ENCODE data around the gene PCBP4. TPM values are rescaled to one million over a fixed set of nuclear protein-coding genes. Genes with fewer than 3 reads are reported as not detected.

Gene PCBP4
- polyA plus RNA-seq, 4 donors = 51.1 to 83.6 (median 70.1) TPM

DNA sequence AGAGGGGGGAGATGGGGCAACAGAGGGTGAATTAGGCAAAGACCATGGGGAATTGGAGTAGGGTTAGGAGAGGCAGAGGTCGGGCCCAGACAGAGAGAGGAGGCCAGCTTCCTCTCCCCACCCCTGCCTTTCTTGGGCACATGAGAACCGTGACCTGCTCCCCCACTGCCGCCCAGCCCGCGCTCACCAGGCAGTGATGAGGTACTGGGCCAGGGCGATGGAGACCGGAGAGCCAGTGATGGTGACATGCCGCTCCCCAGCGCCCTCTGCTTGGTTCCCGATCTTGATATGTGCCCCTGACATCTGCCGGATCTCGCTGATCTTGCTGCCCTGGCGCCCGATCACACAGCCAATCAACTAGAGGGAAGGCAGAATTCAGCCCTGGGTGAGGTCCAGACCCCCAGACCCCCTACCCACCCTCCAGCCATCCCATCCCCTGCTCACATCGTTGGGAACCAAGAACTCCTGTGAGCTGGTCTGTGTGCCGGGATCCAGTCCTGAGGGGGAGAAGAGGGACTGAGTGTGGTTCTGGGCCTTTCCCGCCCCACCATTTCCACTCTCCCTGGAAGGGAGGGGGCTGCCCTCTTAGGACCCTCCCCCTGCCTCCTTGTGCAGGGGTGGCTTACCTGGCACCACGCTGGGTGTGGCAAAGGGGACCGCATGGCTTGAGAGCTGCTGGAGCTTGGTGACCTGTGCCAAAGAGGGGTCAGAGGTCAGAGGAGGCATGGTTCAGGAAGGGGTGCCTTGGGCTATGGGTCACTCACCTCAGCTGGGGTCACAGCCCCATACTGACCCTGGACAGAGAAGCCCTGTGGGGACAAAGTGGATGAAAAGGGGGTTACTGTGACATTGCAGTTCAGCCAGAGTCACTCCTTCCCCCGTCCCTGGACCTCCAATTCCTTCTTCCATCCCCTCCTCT is 8.4 kb downstream of the PCBP4 start:
- no peak for DNase-seq (ENCODE audit: low read depth in 4 of 4, low spot score in 2 of 4)

DNA sequence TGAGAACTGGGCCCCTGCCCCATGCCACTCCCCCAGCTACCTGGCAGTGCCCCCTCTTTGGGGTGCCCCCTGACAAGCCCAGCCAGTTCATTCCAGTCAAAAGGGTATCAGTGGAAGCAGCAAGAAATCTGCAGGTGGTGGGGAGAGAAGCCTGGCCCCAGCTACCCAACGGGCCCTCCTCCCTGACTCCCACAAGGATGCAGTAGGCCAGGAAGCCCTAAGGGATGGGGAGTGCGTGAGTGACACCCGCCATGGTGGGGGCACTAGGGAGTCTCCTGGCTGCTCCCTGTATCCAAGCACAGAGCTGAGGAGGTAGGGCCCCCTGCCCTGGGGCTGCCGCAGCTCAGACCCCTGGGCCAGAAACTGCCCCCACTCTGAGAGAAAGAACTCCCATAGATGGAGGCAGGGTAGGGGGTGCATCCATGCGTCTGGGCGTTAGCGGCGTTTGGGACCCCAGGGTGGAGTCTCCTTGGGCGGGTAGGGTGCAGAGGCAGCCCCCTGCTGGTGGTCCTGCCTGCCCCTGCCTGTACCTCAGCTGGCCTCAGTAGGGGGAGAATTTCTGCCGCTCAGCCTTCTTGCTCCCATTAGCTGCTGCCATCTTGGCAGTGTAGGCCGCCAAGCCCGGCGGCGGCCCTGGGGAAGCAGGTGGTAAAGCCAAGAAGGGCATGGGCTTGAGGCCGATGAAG is 9.6 kb downstream of the PCBP4 start:
- no peak for DNase-seq (ENCODE audit: low read depth in 4 of 4, low spot score in 2 of 4)

DNA sequence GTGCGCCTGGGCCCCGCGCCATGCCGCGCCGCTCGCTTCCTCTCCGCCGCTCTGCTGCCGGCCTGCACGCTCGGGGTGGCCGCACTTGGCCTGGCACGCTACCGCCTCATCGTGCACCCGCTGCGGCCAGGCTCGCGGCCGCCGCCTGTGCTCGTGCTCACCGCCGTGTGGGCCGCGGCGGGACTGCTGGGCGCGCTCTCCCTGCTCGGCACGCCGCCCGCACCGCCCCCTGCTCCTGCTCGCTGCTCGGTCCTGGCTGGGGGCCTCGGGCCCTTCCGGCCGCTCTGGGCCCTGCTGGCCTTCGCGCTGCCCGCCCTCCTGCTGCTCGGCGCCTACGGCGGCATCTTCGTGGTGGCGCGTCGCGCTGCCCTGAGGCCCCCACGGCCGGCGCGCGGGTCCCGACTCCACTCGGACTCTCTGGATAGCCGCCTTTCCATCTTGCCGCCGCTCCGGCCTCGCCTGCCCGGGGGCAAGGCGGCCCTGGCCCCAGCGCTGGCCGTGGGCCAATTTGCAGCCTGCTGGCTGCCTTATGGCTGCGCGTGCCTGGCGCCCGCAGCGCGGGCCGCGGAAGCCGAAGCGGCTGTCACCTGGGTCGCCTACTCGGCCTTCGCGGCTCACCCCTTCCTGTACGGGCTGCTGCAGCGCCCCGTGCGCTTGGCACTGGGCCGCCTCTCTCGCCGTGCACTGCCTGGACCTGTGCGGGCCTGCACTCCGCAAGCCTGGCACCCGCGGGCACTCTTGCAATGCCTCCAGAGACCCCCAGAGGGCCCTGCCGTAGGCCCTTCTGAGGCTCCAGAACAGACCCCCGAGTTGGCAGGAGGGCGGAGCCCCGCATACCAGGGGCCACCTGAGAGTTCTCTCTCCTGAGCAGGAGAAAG is 11.1 kb downstream of the PCBP4 start:
- peak in 1 of 4 donors; percentile 41 for DNase-seq (ENCODE audit: low read depth in 4 of 4, low spot score in 2 of 4)

DNA sequence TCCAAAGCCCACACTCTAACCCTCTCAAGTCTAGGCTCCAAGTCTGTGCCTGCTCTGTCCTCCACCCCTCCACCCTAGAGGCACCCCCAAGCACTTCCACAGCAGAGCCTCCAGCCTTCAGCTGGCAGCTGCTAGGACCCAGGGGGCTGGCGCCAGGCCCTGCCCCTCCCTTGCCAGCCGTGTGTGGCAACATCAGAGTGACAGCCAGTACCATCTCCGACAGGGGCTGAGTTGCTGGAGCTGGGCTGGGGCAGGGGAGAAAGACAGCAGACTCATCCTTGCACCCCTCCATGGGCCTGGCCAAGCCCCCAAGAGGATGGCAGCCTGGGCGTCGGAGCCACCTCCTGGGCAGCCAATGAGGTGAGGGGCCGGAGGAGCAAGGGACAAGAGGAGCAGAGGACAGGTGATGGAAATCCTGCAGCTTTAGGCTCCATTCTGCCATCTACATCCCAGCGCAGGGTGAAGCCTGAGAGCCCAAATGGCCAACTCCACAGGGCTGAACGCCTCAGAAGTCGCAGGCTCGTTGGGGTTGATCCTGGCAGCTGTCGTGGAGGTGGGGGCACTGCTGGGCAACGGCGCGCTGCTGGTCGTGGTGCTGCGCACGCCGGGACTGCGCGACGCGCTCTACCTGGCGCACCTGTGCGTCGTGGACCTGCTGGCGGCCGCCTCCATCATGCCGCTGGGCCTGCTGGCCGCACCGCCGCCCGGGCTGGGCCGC is 11.9 kb downstream of the PCBP4 start, which contains the start of gene GPR62:
GPR62 (plus strand) TSS at position 207 of the 718 bp plus-strand sequence; CDS start at position 479, 272 bp downstream.
- DNase-seq (ENCODE audit: low read depth in 4 of 4, low spot score in 2 of 4) = no peak

DNA sequence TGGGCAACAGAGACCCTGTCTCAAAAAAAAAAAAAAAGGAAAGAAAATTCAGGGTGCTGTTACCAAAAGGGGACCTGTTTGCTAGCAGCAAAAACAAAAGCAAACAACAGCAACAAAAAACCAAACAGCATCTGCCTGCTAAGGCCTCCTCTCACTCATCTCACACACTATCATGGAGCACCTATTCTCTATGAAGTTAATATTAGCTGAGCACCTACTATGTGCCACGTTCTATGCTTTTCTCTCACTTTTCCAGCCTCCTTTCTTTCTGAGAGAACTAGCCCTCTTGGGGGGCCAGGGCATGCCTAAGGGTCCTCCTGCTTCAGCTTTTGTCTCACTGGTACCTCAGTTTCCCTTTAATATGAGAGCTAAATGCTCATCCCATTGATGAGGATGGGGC is 12.5 kb downstream of the PCBP4 start:
- DNase-seq (ENCODE audit: low read depth in 4 of 4, low spot score in 2 of 4) = no peak

DNA sequence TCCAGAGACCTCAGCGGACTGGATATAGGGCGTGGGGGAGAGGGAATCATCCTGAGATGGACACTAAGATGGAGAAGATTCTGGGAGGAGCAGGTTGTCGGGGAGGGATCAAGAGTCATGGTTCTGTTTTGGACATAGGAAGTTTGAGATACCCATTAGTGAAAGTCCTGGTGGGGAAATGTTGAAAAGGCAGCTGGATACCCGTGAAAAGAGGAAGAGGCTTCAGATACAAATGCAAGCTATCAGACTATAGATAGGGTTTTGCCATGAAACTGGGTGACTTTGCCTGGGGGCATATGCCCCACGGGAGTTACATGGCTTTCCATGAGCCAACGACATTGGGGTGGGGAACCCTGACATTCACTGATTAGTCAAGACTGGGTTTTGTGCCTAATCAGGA is 13.1 kb downstream of the PCBP4 start:
- no peak for DNase-seq (ENCODE audit: low read depth in 4 of 4, low spot score in 2 of 4)

DNA sequence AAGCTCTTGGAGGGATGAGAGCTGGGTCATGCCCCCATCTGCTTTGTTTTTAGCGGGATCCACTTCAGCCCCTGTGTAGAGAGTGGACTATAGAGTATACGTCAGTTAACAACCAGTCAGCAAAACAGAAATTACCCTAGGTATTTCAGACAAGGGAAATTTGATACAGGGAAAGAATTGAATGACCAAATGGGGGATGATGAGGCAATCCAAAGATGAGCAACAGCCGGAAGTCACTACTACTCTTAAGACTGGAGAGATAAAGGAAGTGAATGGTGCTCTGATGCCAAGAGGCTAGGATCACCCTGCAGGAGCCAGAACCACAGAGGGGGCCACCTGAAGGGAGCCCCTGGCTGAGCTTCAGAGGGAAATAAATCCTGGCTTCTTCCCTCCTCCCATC is 13.8 kb downstream of the PCBP4 start:
- DNase-seq (ENCODE audit: low read depth in 4 of 4, low spot score in 2 of 4) = no peak

DNA sequence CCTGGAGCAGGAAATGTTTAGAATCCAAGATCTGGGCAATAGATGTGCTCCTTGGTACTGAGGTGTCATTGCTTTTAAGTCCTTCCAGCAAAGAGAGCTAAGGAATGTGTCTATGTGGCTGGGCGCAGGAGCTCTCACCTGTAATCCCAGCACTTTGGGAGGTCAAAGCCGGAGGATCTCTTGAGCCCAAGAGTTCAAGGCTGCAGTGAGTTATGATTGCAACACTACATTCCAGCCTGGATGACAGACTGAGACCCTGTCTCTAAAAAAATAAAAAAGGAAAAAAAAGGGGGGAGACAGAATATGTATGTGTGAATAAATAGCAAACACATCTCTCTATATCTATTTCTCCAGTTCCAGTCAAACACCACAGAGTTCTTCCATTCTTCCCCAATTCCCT is 16.4 kb downstream of the PCBP4 start:
- DNase-seq (ENCODE audit: low read depth in 4 of 4, low spot score in 2 of 4) = no peak

DNA sequence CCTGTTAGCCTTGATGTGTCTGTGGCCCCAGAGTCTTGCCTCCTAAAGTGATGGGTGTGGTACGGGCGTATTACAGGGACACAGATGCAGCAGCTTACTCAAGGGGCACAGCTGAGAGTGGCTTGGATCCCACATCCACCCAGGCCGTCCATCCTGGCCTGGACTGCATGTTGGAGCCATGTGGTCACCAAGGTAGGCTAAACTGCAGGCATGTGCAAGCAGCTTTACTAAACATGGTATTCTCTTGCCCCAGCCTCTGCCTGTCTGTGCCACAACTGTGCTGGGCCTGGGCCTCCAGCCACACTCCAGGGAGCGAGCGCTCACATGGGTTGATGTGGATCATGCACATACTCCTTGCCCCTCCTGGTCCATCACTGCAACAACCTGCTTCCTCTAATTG is 18.1 kb downstream of the PCBP4 start:
- no peak for DNase-seq (ENCODE audit: low read depth in 4 of 4, low spot score in 2 of 4)

DNA sequence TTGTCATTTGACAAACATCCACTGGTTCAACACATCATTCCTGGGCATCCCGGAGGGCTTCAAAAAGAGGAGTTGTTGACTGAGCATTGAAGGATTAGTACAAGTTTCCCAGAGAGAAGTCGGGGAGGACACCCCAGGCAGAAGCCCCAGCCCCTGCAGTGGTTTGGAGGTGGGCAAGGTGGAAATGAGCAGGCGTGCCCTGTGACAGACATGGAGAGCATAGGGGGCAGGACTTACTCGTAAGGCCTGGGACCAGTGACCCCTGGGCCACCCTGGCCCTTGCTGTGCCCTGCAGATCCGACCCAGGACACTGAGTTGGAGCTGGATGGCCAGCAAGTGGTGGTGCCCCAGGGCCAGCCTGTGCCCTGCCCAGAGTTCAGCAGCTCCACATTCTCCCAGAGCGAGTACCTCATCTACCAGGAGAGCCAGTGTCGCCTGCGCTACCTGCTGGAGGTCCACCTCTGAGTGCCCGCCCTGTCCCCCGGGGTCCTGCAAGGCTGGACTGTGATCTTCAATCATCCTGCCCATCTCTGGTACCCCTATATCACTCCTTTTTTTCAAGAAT is 19.2 kb downstream of the PCBP4 start:
- no peak for DNase-seq (ENCODE audit: low read depth in 4 of 4, low spot score in 2 of 4)

DNA sequence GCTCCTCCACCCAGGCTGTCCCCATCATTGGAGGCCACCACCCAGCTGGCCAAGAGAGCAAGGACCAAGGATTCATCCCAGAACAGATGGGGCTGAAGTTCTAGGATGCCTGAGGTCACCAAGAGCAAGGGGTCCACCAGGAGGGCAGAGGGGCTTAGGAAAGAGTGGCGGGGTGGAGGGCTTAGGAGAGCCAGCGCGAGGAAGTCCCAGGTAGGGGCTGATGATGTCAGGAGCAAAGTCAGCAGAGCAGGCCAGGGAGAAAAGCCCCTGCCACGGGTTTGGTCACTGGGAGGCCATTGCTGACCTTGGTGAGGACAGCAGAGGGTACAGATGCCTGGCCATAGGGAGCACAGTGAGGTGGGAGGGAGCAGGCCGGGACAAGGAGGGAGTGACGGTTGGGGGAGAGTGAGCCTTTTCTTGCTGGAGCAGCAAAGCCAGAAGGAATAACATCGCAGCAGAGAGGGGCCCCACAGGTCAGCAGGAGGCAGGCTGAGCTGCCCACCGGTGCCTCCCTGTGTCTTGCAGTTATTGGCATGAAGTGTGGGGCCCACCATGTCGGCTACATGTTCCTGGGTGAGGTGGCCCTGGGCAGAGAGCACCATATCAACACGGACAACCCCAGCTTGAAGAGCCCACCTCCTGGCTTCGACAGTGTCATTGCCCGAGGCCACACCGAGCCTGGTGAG is 19.9 kb downstream of the PCBP4 start:
- no peak for DNase-seq (ENCODE audit: low read depth in 4 of 4, low spot score in 2 of 4)

DNA sequence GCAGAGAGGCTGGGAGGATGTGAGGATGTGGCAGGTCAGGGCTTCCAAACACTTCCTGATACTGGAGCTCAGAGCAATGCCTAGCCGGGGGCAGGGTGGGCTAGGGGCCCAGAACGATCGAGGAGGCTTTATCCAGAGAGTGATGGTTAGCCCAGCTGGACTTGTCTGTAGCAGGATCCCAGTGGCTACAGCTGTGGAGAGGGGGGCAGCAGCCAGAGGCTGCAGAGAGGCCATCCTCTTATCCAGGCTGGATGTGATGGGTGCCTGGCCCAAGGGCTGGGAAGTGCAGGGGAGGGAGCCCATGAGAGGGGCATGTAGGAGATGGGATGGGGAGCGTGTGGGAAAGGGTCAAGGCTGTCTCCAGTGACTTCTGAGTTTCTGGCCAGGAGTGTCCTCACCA is 20.5 kb downstream of the PCBP4 start:
- no peak for DNase-seq (ENCODE audit: low read depth in 4 of 4, low spot score in 2 of 4)

DNA sequence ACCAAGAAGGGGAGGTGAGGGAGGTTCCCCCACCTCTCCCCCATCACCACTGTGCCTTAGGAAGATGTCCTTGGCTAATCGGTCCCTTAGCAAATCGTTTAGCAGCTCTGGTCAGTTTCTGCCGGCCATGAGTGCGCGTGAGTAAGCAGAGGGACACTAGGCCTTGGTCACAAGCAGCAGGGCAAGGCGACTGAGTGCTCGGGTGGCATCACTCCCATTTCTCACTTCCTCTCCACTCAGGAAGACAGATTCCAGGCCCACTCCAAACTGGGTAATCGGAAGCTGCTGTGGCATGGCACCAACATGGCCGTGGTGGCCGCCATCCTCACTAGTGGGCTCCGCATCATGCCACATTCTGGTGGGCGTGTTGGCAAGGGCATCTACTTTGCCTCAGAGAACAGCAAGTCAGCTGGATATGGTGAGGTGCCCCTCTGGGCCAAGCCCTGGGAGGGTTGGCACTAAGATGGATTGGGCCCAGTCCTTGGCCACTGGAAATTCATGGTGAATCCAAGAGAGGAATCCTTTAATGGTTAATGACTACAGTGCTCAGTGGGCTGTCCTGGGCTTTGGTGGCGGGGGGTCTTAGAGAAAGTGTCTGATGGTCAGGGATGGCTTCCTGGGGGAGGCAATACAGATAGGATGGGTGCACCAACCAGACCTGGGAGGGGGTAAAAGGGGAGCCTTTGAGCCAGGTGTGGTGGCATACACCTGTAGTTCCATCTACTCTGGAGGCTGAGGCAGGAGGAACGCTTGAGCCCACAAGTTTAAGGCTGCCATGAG is 21.1 kb downstream of the PCBP4 start:
- no peak for DNase-seq (ENCODE audit: low read depth in 4 of 4, low spot score in 2 of 4)

DNA sequence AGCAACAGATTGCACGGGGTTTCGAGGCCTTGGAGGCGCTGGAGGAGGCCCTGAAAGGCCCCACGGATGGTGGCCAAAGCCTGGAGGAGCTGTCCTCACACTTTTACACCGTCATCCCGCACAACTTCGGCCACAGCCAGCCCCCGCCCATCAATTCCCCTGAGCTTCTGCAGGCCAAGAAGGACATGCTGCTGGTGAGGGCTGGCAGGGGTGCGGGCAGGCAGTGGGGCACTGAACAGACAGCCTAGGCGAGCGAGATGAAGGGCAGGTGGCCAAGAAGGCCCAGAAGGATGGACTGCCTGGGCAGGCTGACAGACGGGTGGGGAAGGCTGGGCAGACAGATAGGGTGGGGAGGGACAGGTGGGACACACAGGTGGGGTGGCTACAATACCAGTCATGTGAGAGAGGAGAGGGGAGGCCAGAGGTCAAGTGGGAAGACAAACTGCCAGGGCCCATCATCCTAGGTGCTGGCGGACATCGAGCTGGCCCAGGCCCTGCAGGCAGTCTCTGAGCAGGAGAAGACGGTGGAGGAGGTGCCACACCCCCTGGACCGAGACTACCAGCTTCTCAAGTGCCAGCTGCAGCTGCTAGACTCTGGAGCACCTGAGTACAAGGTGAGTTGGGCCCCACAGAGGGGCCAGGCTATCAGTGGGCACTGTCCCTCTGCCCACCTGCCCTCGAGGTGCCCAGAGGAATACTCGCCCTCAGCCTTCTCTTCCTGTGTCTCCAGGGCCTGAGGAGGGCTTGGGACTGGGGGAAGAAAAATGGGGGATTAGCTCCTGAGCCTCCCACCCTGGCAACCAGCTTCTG is 22.0 kb downstream of the PCBP4 start:
- no peak for DNase-seq (ENCODE audit: low read depth in 4 of 4, low spot score in 2 of 4)

DNA sequence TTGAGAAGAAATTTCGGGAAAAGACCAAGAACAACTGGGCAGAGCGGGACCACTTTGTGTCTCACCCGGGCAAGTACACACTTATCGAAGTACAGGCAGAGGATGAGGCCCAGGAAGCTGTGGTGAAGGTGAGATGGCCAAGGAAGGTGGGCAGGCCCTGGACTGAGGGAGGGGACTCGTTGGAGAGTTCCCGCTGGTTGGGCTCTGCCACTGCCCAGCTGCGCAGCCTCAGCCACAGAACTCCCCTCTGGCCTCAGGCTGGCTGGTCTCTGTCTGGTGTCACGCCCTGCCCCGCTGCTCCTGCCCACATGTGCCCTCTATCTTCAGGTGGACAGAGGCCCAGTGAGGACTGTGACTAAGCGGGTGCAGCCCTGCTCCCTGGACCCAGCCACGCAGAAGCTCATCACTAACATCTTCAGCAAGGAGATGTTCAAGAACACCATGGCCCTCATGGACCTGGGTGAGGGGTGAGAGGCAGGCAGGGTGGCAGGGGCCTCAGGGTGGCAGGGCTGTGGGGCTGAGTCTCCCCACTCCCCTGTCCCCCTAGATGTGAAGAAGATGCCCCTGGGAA is 22.7 kb downstream of the PCBP4 start:
- no peak for DNase-seq (ENCODE audit: low read depth in 4 of 4, low spot score in 2 of 4)

DNA sequence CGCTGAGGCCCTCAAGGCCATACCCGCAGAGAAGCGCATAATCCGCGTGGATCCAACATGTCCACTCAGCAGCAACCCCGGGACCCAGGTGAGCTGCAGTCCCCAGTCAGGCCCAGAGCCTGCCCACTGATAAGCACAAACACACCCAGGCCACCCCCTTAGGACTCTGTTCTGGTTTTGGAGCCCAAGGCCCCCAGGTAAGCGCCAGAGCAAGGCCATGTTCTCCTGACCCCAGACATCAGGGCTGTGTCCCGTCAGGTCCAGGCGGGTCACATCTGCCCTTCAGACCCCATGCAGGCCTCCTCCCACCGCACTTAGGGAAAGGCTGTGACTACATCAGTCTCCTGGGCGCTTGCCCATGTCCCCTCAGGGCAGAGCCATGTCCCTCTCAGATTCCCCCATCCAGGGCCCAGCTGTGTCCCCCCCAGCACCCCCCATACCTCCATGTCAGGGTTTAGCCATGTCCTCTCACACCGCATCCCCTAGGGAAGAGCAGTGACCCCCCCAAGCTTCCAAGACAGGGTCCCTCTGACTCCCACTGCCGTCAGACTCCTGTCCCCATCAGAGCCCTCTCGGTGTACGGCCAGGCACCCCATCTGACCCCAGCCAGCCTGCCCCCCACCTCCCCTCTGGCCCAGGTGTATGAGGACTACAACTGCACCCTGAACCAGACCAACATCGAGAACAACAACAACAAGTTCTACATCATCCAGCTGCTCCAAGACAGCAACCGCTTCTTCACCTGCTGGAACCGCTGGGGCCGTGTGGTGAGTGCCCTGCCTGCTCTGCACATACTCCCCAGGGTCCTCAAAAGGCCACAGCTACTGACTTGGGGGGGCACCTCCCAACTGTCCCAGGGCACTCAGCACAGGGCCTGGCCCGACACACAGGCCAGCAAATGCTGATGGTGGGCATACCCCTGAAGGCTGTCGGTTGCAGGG is 23.5 kb downstream of the PCBP4 start:
- no peak for DNase-seq (ENCODE audit: low read depth in 4 of 4, low spot score in 2 of 4)

Measured in left renal cortex interstitium (tissue), 4 donors.